ENCODE measurements around the gene FSD2.

GRCh38 chr15:82812994-82813393 lies 7.1 kb upstream of the FSD2 start:
- no peak for TF ChIP-seq POLR2A (IDR thresholded peaks at IDR 0.05; ENCODE audit: low read length)
- no peak for TF ChIP-seq GATA1 (IDR thresholded peaks at IDR 0.05; ENCODE audit: low read depth, low read length)
